Measurements from ENCODE around the gene OR7C1.

DNA sequence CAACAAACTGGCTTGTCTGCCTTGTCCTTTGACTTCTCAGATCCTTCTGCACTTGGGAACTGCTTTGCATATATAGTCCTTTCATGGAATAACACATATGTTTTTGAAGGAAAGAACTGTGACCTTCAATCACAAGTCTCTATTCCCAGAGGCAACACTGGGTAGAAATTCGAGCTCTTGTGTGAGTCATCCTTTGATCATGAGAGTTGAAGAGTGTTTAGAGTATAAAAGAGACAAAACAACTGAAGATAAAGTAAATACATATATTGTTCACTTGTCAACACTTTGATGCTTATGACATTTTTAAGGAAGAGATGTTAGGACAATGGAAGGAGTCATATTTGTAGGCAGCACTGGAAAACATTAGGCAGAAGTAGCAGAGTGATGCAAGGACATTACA is 5.2 kb upstream of the OR7C1 start:
- no peak for TF ChIP-seq POLR2A (IDR thresholded peaks at IDR 0.05)
- TF ChIP-seq, protein P1, sequence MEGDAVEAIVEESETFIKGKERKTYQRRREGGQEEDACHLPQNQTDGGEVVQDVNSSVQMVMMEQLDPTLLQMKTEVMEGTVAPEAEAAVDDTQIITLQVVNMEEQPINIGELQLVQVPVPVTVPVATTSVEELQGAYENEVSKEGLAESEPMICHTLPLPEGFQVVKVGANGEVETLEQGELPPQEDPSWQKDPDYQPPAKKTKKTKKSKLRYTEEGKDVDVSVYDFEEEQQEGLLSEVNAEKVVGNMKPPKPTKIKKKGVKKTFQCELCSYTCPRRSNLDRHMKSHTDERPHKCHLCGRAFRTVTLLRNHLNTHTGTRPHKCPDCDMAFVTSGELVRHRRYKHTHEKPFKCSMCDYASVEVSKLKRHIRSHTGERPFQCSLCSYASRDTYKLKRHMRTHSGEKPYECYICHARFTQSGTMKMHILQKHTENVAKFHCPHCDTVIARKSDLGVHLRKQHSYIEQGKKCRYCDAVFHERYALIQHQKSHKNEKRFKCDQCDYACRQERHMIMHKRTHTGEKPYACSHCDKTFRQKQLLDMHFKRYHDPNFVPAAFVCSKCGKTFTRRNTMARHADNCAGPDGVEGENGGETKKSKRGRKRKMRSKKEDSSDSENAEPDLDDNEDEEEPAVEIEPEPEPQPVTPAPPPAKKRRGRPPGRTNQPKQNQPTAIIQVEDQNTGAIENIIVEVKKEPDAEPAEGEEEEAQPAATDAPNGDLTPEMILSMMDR (IDR thresholded peaks at IDR 0.05), result no peak

Measured in heart left ventricle (tissue), 13 donors.